ENCODE measurements around the gene AMBN. TPM values are rescaled to one million over a fixed set of nuclear protein-coding genes. Genes with fewer than 3 reads are reported as not detected.

Gene AMBN
- not detected in 5 replicates for total RNA-seq (2022; extraction: Qiagen RNA extraction)

GRCh38 chr4:70591955-70592582 lies at the start of gene AMBN:
TSS of gene AMBN (plus strand) at chr4:70592256. CDS start at chr4:70592359, 103 bp downstream.

GRCh38 chr4:70628444-70628843 lies 36.4 kb downstream of the AMBN start, which contains the start of gene ENAM:
TSS of gene ENAM (plus strand) at chr4:70628744. CDS start at chr4:70629501, 757 bp downstream.

Other genes starting within 250 kb of the AMBN start
- not detected in 5 replicates for gene SMR3A, start 231.5 kb upstream of the AMBN start, total RNA-seq (2022; extraction: Qiagen RNA extraction)
- not detected in 5 replicates for gene SMR3B, start 209.1 kb upstream of the AMBN start, total RNA-seq (2022; extraction: Qiagen RNA extraction)
- gene OPRPN, start 194.3 kb upstream of the AMBN start, total RNA-seq (2022; extraction: Qiagen RNA extraction): not detected in 5 replicates
- gene MUC7, start 120.1 kb upstream of the AMBN start, total RNA-seq (2022; extraction: Qiagen RNA extraction): not detected in 5 replicates
- gene AMTN, start 73.7 kb upstream of the AMBN start, total RNA-seq (2022; extraction: Qiagen RNA extraction): not detected in 5 replicates
- gene ENAM, start 36.5 kb downstream of the AMBN start, total RNA-seq (2022; extraction: Qiagen RNA extraction): not detected in 5 replicates
- gene JCHAIN, start 74.3 kb downstream of the AMBN start, total RNA-seq (2022; extraction: Qiagen RNA extraction): 0.20 to 0.33 TPM (median 0.20 TPM) in 4 of 5 replicates, not detected in the other
- 32.7 to 48.2 TPM (median 35.2 TPM) in 5 replicates for gene UTP3, start 96.3 kb downstream of the AMBN start, total RNA-seq (2022; extraction: Qiagen RNA extraction)
- 6.8 to 9.2 TPM (median 7.5 TPM) in 5 replicates for gene RUFY3, start 129.7 kb downstream of the AMBN start, total RNA-seq (2022; extraction: Qiagen RNA extraction)
- gene GRSF1, start 247.6 kb downstream of the AMBN start, total RNA-seq (2022; extraction: Qiagen RNA extraction): 74.0 to 92.8 TPM (median 75.9 TPM) in 5 replicates

Data from A549 treated with Hydrocortisone at 1 μM for 4 hours (cell line).